Fibroblast of skin of left quadriceps (primary cell): Measurements from ENCODE around the gene CABLES1.
"Not testable (repeated sequence)": the region's sequence is repeated elsewhere in the genome, so short reads cannot be mapped to it uniquely, and the experiment has no call there.

ENCODE experiments used
- DNase-seq, 2 experiments: peaks; one replicate each; pipeline ENCODE4 v3.0.0-alpha.2; 2013; ENCODE audit warnings: low read depth in 2 of 2

CABLES1 gene

DNA sequence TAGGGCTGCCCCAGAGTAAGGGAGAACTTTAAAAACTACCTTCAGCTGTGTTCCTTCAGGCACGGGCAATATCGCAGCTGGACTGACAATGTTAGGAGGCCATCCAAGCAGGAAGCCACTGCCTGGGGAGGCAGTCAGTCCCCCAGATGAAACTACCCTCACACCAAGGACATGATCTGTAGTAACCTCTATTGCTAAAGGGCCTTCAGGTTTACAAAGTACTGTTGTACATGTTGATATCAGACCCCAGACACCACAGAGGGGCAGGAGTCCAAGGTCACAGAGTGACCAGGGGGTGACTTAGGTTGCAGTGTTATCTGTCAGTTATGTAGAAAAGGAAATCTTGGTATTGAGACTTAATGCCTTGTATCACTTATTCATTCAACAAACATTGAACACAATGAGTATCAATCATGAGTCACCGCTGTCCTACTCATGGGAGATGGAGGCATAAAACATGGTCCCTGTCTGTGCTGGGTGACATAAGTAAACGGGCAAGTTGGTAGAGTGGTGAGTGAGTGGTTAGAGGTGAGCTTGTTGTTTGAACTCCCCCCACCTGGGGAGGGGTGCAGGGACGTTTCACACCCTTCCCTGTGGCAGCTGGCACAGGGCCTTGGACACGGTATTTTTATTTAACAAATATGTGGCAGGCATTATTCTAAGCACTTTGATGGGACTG is 7.1 kb downstream of the CABLES1 start:
- DNase-seq = no peak

DNA sequence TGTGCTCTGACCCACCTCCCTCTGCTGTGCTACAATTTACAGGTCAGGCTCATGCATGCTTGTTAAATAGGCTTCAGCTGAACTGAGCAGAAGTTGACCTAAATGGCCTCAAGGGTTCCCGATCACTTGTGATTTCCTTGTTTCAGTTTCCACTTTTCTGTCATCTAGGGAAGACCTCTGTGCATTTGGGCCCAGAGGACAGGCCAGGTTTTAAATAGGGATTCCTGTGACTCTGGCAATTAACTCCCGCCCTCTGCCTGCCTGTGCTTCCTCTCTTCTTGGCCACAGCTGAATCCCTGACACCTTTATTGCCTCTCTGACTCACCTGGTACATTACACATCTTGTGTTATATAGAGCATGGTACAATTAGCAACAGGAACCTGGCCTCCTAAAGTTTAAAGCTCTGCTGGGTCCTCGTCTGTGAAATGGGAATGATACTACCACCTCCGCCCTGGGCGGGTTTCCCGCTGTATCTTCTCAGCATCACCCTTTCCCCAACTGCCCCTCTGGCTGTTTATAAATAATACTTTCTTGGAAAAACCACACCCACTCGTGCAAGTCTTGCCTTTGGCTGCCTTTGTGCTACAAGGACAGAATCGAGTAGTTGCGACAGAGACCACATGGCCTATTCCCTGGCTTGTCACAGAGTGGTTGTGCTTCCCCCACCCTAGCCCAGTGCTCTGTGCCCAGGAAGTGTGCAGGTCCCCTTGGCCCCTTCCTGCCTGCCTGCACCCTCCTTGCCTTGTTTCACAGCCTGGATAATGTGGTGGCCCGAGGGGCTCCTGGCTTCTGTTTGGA is 7.9 kb downstream of the CABLES1 start:
- no peak for DNase-seq

DNA sequence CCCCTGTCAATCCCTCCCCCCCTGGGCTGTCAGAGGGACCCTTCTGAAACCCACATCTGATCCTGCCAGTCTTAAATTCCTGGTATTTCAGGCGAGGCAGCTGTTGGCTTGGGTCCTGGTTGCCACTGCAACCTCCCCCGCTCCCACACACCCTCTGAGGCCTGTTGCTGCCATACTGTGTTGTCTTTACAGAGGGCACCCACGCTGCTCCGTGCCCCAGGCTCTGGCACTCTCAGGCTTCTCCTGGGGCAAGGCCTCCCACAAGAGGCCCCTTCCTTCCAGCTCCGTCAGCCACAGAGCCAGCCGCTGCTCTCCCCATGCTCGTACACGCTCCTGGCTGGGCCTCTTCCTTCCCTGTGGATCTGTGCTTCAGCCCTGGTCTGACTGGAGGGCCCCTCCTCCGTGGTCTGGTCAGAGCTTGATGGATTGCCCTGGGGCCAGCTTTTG is 8.6 kb downstream of the CABLES1 start:
- no peak for DNase-seq

DNA sequence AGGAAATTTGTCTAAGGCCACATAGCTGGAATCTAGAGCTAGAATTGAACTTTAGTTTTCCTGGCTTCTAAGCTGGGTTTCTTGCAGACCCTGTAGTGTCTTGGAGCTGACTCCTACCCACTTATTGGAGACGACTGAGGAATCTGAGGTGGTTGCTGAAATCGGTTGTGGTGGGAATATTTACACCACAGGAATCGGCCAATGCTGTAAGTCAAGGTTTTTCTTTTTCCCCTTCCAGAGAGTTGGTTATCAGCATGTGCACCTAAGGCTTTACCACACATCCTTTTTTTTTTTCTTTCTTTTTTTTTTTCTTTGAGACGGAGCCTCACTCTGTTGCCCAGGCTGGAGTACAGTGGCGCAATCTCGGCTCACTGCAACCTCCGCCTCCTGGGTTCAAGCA is 9.4 kb downstream of the CABLES1 start:
- no peak for DNase-seq

DNA sequence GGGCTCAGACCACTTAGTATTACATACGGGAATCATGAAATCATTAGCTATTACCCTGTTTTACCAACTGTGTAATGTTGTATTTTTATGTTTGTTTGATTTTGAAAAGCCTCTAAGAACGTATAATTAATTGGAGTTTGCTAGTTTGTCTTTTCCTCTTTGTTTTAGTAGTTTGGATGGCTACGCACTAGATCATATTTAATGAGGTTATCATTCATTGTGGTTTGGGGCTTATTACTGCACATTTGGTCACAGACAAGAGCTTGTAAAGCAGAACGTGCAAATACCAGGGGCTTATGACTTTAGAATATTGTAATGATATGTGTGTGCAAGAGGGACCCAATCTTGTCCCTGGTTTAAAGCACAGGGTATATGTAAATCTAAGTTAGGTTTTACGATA is 10.3 kb downstream of the CABLES1 start:
- DNase-seq = no peak

DNA sequence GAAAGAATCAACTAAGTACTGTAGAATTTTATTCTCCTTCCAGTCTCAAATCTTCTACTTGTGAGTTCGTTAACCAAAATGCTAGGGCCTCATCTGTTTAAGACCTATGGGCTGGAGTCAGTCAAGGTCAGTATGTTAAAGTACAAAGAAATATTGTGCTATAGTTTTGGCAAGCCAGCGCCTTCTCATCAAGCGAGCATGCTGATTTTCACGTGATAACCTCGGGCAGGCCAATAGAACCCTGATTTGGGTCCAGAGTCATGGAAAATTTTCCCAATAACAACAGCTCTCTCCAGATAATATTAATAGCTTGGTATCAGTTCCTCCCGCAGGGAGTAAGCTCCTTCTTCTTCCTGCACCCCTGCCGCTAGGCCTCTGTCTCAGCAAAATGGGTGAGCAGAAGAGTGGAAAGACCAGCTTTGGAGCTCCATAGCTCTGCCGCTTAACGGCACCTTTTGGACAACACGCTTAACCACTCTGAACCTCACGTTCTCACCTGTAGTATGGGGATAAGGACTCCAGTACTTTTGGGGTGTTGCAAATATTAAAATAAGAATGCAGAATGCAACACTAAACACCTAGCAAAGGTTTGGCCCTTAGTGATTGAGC is 11.7 kb downstream of the CABLES1 start:
- DNase-seq = no peak

DNA sequence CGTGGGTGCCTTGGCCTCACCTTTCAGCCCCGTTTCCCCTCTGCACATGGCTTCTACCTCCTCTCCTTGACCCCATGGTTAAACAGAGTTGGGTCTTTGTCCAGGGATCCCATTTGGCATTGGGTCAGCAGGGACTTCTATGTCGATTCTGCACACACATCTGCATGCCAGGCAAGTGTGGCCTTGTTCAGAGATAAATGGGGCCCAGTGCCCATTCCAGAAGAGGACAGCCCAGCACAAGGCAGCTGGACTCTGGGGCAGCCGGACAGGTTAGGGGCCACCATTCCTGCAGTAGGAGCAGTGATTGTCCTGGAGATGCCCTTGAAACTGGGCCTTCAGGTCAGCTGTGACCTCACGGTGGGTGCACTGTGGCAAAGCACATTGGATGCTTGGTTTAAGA is 13.1 kb downstream of the CABLES1 start:
- no peak for DNase-seq

DNA sequence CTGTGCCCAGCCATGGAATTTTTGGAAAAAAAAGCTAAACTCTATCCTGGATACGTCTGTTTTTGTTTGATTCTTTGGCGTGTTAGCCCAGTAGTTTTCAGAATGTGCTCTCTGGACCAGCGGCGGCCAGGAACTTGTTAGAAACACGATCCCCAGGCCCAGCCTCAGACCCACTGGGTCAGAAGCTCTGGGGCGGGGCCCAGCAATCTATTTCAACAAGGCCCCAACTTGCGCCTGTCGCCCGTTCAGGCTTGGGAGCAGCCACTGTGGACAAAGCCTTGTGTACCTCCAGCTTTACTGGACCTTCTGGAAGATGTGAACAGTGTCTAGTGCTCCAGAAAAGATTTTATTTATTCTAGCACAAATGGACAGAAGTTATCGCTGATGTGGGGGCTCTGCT is 14.3 kb downstream of the CABLES1 start:
- no peak for DNase-seq

DNA sequence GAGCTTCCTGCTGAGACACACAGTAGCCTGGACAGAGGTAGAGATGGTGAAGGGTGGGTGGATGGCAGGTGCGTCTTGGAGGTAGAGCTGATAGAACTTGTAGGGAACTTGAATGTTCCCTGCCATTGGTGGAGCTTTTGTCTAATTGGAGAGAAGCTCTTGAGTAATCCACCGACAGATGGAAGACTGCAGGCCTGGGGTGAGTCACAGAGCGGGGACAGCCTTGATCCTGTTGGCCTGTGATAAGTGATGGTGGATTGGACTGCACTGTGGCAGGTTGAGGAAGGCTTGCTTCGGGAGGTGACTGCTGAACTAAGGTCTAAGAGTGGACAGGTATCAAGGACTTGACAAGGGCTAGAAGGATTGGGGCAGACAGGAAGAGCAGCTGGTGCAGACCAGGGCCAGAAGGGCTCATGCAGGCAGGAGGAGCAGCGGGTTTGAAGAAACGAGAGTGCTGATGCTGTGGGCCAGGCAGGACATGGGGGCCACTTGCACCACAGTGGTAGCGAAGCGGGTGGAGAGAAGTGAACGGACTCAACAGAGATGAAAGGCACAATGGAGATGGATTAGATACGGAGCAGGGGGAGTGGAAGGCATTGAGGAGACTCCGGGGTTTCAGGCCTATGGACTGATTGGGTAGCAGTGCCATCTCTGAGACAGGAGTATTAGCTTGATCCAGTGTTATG is 16.3 kb downstream of the CABLES1 start:
- no peak for DNase-seq

DNA sequence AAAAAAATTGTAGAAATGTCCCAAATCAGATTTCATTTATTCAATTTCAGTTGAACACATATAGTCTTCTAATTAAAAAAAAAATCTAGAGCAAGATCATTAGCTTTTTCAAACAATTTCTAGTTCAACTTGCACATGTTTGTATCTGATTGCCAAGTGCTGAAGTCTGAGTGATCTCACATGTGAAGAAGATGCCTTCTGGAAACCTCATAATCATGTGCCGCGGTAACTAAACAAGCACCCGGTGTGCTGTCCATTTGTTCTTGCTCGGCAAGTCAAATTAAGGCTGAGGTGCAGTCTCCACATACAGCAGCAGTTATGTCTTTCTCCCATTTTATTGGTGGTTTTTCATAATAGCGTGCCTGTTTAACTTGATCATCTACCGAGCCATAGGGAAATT is 18.7 kb downstream of the CABLES1 start:
- DNase-seq = no peak

DNA sequence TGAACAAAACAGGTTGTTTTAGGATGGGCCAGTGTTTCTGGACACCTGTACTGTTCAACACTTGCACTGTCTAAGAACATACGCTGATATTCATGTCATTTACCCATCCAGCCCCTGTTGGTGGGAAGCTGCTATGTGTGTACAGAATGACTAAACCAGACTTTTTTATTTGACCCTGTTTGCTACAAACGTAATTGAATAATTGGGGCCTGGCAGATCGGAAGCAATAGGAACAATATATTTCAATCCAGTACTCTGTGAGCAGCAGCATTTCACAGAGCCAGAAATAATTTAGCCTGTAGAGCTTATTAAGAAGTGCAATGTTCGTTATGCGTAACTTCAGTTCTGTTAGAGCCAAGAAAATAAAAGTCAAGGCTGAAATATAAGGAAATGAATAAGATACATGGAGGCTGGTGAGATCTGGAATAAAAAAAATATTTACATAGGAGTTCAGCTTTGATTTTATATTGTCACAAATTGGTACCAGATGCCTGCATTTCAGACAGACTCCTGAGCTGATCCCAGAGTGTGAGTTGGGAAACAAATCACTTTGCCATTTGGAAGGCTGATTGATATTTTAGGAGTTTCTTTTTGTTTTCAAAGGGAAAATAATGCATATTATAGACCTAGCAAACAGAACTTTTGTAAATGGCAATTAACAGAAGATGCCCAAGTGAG is 19.7 kb downstream of the CABLES1 start:
- peak; percentile 48 to 50 for DNase-seq

DNA sequence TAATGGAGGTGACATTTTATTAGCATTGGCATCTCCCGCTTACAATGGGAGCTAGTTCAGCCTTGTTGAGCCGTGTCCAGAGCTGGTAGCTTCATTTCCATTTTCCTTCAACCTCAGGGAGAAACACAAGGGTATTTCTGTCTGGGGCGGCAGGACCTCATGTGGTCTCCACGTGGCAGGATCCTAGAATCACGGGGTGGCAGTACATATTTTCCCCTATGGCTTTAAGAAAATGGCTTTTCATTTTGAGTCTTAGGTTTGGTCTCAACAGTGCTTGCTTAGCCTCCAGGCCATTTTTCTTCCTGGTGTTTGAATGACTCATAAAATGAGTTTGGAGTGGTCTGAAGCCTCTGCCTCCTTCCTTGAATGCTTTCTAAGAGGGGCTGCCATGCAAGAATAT is 20.3 kb downstream of the CABLES1 start:
- no peak for DNase-seq

DNA sequence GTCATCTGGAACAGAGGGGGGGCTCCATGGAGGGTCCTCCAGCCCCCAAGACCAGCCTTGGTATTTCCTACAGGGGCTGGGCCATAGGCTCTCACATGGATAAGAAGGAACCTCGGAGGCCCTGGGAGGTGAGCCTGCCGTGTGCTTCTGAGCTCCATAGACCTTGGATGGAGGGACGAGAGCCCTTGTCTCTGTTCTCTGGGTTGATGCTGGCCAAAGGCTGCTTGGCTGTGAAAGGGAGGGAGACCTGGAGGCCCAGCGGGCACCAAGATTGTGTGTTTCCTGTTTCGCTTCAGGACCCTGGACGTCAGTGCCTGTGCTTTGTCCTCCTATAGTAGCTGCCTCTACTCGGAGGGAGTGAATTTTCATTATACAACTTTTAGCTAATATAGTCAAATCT is 20.8 kb downstream of the CABLES1 start:
- no peak for DNase-seq

DNA sequence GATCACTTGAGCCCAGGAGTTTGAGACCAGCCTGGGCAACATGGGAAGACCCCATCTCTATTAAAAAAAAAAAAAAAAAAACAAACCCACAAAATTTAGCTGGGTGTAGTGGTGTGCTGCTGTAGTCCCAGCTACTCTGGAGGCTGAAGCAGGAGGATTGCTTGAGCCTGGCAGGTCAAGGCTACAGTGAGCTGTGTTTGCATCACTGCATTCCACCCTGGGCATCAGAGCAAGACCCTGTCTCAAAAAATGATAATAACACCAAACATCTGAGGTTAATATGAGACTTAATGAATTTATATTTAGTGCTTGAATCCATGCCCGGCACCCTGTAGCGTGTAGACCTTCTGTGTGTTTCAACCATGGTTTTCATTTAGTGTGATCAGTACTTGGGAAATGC is 22.8 kb downstream of the CABLES1 start:
- no peak for DNase-seq

DNA sequence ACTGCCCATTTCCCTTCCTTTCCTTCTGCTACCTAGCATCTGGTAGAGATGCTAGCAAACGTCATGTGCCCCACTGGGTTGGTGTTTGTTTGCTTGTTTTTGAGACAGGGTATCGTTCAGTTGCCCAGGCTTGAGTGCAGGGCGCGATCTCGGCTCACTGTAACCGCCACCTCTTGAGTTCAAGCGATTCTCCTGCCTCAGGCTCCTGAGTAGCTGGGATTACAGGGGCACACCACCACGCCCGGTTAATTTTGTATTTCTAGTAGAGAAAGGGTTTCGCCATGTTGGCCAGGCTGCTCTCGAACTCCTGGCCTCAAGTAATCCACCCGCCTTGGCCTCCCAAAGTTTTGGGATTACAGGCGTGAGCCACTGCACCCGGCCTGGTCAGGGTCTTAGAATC is 23.6 kb downstream of the CABLES1 start:
- DNase-seq = not testable (repeated sequence)

DNA sequence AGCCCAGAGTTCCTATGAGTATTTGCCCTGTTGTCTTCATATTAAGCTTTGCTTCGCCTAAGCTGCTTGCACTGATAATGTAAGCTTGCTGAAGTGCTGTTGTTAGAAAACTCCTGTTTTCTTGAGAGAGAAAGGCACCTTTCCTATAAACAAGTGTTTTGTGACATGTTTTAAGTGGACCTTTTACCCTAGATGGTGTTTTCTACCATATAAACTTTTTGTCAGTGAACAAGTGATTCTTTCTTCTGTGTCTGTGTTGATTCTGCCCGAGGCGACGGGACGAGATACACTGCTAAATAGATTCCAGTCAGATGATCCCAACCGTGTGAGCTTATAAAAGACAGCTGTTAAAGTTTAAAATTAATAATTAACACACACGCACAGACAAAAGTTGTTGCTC is 24.1 kb downstream of the CABLES1 start:
- DNase-seq = no peak

DNA sequence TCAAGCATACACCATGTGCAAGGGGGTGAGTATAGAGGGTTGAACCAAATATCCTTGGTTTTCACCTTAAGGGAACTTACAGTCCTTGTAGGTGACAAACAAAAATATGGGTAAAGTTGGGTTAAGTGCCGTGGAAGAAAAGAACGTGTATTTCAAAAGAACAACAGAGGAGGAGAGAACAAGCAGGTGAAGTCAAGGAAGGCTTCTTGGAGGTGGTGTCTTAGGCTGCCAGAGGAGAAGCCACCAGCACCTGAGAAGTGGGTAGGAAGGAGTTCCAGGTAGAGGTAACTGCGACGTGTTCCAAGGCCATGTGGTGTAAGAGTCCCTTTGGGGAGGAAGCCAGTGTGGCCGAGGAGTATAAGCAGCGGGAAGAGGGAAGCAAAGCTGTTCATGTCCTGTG is 27.2 kb downstream of the CABLES1 start:
- no peak for DNase-seq

DNA sequence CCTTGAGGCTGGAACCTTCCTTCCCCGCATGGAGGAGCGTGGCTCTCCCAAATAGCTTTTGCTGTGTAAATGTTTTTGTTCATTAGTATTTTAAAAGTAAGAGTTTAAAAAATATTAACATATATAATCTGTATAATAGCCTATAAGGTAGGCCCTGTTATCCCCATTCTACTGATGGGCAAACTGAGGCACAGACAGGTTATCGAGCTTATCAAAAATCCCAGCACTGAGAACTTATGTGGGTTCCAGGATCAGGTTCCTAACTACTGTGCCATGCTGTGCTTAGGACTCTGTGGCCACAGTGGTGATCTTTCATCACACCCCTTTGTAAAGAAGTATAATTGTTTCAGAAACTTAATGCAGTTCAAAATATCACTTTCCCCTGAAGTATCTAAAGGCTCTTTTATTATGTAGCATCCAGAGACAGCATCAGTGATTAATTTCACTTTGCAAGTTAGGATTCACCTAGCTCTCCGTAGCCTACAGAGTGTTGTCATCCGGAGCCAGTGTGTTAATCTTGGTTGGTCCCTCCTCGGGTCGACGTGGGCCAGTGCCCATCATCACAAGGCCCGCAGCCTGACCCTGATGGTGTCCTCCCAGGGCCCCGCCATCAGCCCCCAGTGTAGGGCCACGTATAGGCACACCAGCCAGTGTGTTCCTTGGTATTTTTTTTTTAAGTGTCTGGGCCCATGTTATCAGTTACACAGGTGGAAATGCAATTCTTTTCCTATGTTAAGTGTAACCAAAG is 28.7 kb downstream of the CABLES1 start:
- DNase-seq = no peak

DNA sequence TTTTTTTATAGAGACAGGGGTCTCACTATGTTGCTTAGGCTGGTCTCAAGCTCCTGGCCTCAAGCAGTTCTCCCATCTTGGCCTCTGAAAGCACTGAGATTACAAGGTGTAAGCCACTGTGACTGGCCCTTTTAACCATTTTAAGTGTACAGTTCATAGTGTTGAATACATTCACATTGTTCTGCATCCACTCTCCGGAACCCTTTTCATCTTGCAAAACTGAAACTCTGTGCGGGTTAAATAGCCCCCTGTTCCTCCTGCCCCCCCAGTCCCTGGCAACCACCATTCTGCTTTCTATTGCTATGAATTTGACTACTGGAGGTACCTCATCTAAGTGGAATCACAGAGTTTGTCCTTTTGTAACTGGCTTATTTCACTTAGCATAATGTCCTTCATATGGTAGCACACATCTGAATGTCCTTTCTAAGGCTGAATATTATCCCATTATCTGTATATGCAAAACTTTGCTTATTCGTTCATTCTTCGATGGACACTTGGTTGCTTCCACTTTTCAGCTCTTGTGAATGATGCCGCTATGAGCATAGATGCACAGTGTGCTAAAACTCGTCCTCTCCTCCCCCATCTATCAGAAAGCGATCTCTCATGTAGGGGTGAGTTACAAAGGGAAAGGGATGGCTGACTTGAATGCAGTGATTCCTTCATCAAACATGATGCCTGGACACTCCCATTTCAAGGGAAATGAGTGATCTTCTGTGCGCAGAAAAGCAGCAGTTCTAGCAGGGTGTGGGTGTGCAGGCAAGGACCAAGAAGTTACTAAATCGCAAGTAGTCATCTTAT is 30.2 kb downstream of the CABLES1 start:
- DNase-seq = no peak

DNA sequence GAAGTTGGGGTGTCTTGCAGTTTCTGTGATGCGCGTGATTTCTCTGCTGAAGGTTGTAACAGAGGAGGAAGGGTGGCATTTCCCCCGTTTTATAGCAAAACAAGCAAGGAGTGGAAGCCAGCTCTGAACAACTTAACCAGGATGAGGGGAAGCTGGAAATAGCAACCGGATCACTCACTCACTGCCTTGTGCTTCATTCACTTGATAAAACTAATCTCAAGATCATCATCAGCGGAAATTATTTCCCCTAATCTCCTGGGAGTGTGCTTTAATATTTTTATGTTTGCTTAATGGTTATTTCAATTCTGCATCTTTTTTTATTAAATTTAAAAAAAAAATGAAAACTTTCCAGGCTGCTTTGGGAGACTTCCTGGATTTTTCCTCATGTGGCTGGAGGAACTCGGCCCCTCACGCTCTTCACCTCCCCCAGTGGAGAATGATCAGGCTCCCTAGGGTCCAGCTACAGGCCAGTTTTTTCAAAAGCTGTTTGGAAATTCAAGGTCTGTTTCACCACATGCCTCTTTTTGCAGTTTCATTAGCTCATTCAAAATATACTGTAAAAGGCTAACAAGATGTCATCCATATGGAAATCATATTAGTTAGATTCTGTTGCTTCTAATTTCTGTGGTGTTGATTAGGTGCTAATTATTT is 31.7 kb downstream of the CABLES1 start:
- DNase-seq = no peak
